Duodenal mucosa (tissue), 2 donors: ENCODE results near the gene MAP3K5.
A peak's percentile ranks its signal among the peaks of the same experiment; 100 is the strongest.

Experiments
- H3K27ac ChIP-seq: one replicate; pipeline ENCODE4 v1.7.0; 2013; ENCODE audit warnings: low read depth, low read length
- H3K27me3 ChIP-seq, 2 donors: one replicate each; pipeline ENCODE4 v1.7.0; 2013; ENCODE audit warnings: low read length in 2 of 2, control low read depth in 1 of 2; ENCODE audit not compliant: insufficient read depth in 2 of 2, control insufficient read depth in 1 of 2
- H3K36me3 ChIP-seq, 2 donors: one replicate each; pipeline ENCODE4 v1.7.0; 2013; ENCODE audit warnings: low read length in 2 of 2, control low read depth in 1 of 2; ENCODE audit not compliant: insufficient read depth in 2 of 2, control insufficient read depth in 1 of 2
- H3K4me1 ChIP-seq, 2 donors: one replicate each; pipeline ENCODE4 v1.7.0; 2013; ENCODE audit warnings: low read length in 2 of 2, control low read depth in 1 of 2; ENCODE audit not compliant: insufficient read depth in 2 of 2, control insufficient read depth in 1 of 2
- H3K4me3 ChIP-seq, 2 donors: one replicate each; pipeline ENCODE4 v1.7.0; 2013; ENCODE audit warnings: low read length in 2 of 2, low read depth in 1 of 2
- H3K9ac ChIP-seq, 2 donors: one replicate each; pipeline ENCODE4 v1.7.0; 2013; ENCODE audit warnings: low read length in 2 of 2, low read depth in 1 of 2
- H3K9me3 ChIP-seq, 2 donors: one replicate each; pipeline ENCODE4 v1.7.0; 2013; ENCODE audit warnings: low read length in 2 of 2, control low read depth in 1 of 2; ENCODE audit not compliant: control insufficient read depth in 1 of 2

Gene MAP3K5

DNA sequence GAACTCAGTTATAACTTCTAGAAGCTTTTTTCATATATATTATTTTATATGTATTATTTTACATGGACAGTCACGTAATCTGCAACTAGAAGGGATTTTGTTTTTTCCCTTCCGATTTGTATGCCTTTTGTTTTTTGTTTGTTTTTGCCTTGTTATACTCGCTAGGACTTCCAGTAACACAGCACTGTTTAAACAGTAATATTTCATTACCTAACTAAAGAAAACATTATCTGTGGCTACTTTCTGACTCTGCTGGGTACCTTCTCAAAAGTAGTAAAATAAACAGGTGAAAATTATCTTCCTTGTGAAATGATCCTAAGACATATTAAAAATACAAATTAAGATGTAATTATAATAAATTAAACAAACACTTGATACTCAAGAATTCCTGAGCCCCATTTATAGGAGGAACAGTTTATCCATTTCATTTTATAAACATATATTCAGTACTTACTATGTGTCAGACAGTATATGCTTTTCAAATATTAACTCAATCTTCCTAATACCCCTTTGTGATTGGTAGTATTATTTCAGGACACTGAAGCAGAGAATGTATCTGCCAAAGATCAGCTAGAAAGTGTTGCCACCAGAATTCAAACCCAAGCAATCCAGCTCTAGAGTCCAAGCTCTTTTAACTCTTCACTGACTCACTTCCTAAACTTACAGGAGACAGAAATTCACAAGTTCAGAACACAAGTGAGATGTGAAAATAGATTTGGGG lies 65.3 kb downstream of the MAP3K5 start:
- Histone ChIP-seq H3K4me1 (peaks cover 0 to 11% of the 10 kb centered on the region in 2 donors), H3K9ac (no peak overlapping the region), H3K9me3 (no peaks in the 10 kb centered on the region), H3K27me3 (no peaks in the 10 kb centered on the region), H3K36me3 (no peaks in the 10 kb centered on the region), H3K4me3 (no peak overlapping the region), H3K27ac (no peak overlapping the region)

DNA sequence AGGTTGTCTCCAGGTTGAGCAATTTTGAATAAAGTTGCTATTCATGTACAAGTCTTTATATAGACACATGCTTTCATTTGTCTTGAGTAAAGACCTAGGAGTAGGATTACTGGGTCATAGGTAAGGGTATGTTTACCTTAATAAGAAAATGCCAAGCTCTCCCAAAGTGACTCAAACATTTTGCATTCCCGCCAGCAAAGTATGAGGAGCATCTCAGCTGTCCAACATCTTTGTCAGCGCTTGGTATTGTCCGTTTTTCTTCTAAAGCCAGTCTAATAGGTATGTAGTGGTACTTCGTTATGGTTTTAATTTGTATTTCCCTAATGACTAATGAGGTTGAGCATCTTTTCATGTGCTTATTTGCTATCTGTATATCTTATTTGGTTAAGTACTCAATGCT lies 67.2 kb downstream of the MAP3K5 start:
- no peaks in the 10 kb centered on the region for H3K27me3 ChIP-seq
- H3K9ac ChIP-seq = no peak overlapping the region
- no peak overlapping the region for H3K4me3 ChIP-seq
- H3K4me1 ChIP-seq = peaks cover 3 to 11% of the 10 kb centered on the region in 2 donors
- no peak overlapping the region for H3K27ac ChIP-seq
- peaks cover 0 to 4% of the 10 kb centered on the region in 2 donors for H3K9me3 ChIP-seq
- no peaks in the 10 kb centered on the region for H3K36me3 ChIP-seq

- Histone ChIP-seq H3K4me1 (peaks cover 3 to 6% of the 10 kb centered on the region in 2 donors), H3K36me3 (no peaks in the 10 kb centered on the region)
Measured at GRCh38 chr6:136723780-136724179, 68.5 kb downstream of the MAP3K5 start.

DNA sequence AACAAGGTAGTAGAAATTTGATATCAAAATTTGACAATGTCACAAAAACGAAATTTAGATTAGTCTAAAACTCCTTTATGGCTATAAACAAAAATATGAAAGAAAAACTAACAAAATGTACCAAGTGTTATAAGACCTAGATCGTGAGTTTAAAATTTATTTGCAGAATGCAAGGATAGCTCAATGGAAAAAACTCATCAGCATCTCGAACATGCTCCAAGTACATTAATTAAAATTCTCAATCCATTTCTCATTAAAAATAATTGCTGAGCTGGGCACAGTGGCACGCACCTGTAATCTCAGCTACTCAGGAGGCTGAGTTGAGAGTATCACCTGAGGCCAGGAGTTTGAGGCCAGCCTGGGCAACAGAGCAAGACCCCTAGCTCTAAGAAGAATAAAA lies 70.8 kb downstream of the MAP3K5 start:
- no peaks in the 10 kb centered on the region for H3K27me3 ChIP-seq
- H3K9me3 ChIP-seq = peaks cover 0 to 4% of the 10 kb centered on the region in 2 donors
- no peak overlapping the region for H3K9ac ChIP-seq
- no peak overlapping the region for H3K4me3 ChIP-seq
- no peak overlapping the region for H3K27ac ChIP-seq
- H3K4me1 ChIP-seq = peaks cover 3 to 15% of the 10 kb centered on the region in 2 donors
- H3K36me3 ChIP-seq = no peaks in the 10 kb centered on the region

More at GRCh38 chr6:136723780-136724179, 68.5 kb downstream of the MAP3K5 start:
- H3K27me3 ChIP-seq = no peaks in the 10 kb centered on the region
- no peak overlapping the region for H3K27ac ChIP-seq
- peaks cover 0 to 4% of the 10 kb centered on the region in 2 donors for H3K9me3 ChIP-seq
- H3K4me3 ChIP-seq = no peak overlapping the region
- H3K9ac ChIP-seq = no peak overlapping the region

GRCh38 chr6:136720045-136720770 lies 72.1 kb downstream of the MAP3K5 start:
- no peak overlapping the region for H3K27ac ChIP-seq
- H3K9me3 ChIP-seq = peaks cover 0 to 4% of the 10 kb centered on the region in 2 donors
- H3K36me3 ChIP-seq = no peaks in the 10 kb centered on the region
- H3K27me3 ChIP-seq = no peaks in the 10 kb centered on the region
- H3K4me1 ChIP-seq = peaks cover 7 to 21% of the 10 kb centered on the region in 2 donors
- no peak overlapping the region for H3K9ac ChIP-seq
- H3K4me3 ChIP-seq = no peak overlapping the region

DNA sequence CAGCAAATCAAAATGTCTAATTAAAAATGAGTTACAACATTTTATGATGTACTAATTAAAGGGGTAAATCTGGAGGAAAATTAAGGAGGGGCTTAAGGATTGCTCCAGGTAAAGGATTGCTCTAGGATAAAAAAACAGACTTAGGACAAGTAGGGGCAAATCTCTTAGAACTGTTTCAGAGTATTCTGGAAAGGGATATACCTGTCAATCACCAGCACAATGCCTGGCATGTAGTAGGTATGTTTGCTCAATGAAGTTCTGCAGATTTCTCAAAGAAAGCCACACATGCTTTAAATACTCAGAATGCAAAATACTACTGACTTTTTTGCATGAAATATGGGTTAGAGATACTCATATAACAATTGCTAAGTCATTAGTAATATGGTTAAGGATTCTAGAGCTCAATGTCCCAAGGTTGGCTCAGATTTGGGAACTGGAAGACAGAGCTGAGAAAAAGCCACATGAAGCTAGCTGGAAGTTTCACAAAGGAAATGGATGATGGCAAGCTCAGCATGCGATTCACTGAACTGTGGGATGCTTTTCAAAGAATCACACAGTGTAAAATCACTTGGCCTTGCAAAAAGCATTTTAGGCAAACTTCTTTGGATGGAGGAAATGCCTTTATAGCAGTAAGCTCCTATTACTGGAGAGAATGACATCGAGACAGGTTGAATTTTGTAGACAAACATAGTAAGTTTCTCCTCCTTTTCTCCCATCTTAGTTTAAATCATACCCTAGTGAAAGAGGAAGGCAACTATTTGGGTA lies 72.8 kb downstream of the MAP3K5 start:
- Histone ChIP-seq H3K4me1 (peaks cover 7 to 21% of the 10 kb centered on the region in 2 donors), H3K9ac (no peak overlapping the region), H3K4me3 (no peak overlapping the region), H3K27me3 (no peaks in the 10 kb centered on the region), H3K9me3 (peaks cover 0 to 4% of the 10 kb centered on the region in 2 donors), H3K36me3 (no peaks in the 10 kb centered on the region), H3K27ac (no peak overlapping the region)

DNA sequence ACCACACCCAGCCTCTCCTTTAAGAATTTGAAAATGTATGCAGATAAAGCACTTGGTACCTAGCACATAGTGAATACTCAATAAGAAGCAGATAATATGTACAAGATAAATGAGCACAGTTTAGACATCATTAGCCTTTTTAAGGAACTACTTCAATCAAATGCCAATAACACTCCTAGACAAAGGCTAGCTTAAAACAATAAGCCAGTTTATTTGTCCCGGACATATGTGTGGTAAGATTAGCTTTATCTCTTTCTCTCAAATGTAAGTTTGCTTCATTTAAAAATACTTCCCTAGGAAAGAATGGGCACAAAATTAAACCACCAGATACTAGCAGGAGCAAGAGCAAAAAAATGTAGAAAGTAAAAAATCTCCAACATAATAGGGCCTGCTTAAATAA lies 73.8 kb downstream of the MAP3K5 start:
- Histone ChIP-seq H3K36me3 (no peaks in the 10 kb centered on the region), H3K9me3 (peaks cover 0 to 4% of the 10 kb centered on the region in 2 donors), H3K27ac (no peak overlapping the region), H3K27me3 (no peaks in the 10 kb centered on the region), H3K4me1 (peaks cover 7 to 16% of the 10 kb centered on the region in 2 donors), H3K4me3 (no peak overlapping the region), H3K9ac (no peak overlapping the region)

DNA sequence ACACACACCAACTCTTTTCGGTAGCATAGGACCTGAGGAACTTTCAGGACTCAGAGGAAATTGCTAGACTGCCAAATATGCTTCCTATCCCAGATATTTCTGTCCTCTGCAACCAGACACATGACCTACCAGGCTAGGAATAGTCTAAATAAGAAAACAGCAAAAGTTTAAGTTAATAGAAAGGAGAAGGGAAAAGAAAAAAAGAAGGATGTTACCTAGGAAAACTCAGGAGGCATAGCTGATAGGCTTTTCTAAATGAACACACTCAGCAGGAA lies 74.6 kb downstream of the MAP3K5 start:
- Histone ChIP-seq H3K27me3 (no peaks in the 10 kb centered on the region), H3K27ac (peak overlapping the region; percentile 0), H3K4me1 (peaks cover 7 to 15% of the 10 kb centered on the region in 2 donors), H3K4me3 (no peak overlapping the region), H3K36me3 (no peaks in the 10 kb centered on the region), H3K9me3 (peaks cover 0 to 4% of the 10 kb centered on the region in 2 donors), H3K9ac (no peak overlapping the region)

GRCh38 chr6:136716917-136717715 lies 75.2 kb downstream of the MAP3K5 start:
- H3K9ac ChIP-seq = no peak overlapping the region
- no peaks in the 10 kb centered on the region for H3K36me3 ChIP-seq
- H3K9me3 ChIP-seq = peaks cover 0 to 4% of the 10 kb centered on the region in 2 donors
- no peak overlapping the region for H3K27ac ChIP-seq
- H3K4me1 ChIP-seq = peaks cover 7 to 15% of the 10 kb centered on the region in 2 donors
- no peak overlapping the region for H3K4me3 ChIP-seq
- H3K27me3 ChIP-seq = no peaks in the 10 kb centered on the region
